ENCODE measurements around the gene NPAS2.

Gene NPAS2

GRCh38 chr2:100939445-100939844 lies 119.5 kb downstream of the NPAS2 start:
- no peak for DNase-seq (ENCODE audit: low read depth)
- no peak overlapping the region for H3K4me3 ChIP-seq (ENCODE audit: low read length)
- no peak for TF ChIP-seq CTCF (conservative IDR thresholded peaks at IDR 0.05; ENCODE audit: low read length)

GRCh38 chr2:100940240-100940639 lies 120.3 kb downstream of the NPAS2 start:
- DNase-seq (ENCODE audit: low read depth), result peak; percentile 61

GRCh38 chr2:100940766-100941645 lies 121.1 kb downstream of the NPAS2 start:
- DNase-seq (ENCODE audit: low read depth), result no peak
- no peak for TF ChIP-seq CTCF (conservative IDR thresholded peaks at IDR 0.05; ENCODE audit: low read length)
- no peak overlapping the region for H3K4me3 ChIP-seq (ENCODE audit: low read length)

More at GRCh38 chr2:100940240-100940639, 120.3 kb downstream of the NPAS2 start:
- no peak for TF ChIP-seq CTCF (conservative IDR thresholded peaks at IDR 0.05; ENCODE audit: low read length)
- no peak overlapping the region for H3K4me3 ChIP-seq (ENCODE audit: low read length)

GRCh38 chr2:100941646-100942240 lies 121.8 kb downstream of the NPAS2 start:
- no peak overlapping the region for H3K4me3 ChIP-seq (ENCODE audit: low read length)
- peak; percentile 54 for DNase-seq (ENCODE audit: low read depth)
- no peak for TF ChIP-seq CTCF (conservative IDR thresholded peaks at IDR 0.05; ENCODE audit: low read length)

GRCh38 chr2:100944617-100945432 lies 124.9 kb downstream of the NPAS2 start:
- no peak for TF ChIP-seq CTCF (conservative IDR thresholded peaks at IDR 0.05; ENCODE audit: low read length)
- DNase-seq (ENCODE audit: low read depth), result no peak
- H3K4me3 ChIP-seq (ENCODE audit: low read length), result no peak overlapping the region

- no peak for DNase-seq (ENCODE audit: low read depth)
- H3K4me3 ChIP-seq (ENCODE audit: low read length), result no peak overlapping the region
- TF ChIP-seq CTCF (conservative IDR thresholded peaks at IDR 0.05; ENCODE audit: low read length), result no peak
These were observed 125.4 kb downstream of the NPAS2 start for GRCh38 chr2:100945433-100945740.

All from AG10803 (cell line).